Thymus (tissue), 14 donors: ENCODE results near the gene FLYWCH2. TPM values are rescaled to one million over a fixed set of nuclear protein-coding genes. Genes with fewer than 3 reads are reported as not detected.

Experiments used
- DNase-seq, 9 donors: peaks; one replicate each; pipeline ENCODE4 v3.0.0-alpha.2; 2013; ENCODE audit warnings: low spot score in 9 of 9, low read depth in 6 of 9, missing footprints in 1 of 9
- H3K27ac ChIP-seq, 2 donors: one replicate each; pipeline ENCODE4 v1.5.1; 2013; ENCODE audit warnings: control low read depth in 1 of 2, low read depth in 1 of 2, low read length in 1 of 2, mild to moderate bottlenecking in 1 of 2, moderate library complexity in 1 of 2
- H3K27me3 ChIP-seq, 2 donors: one replicate each; pipeline ENCODE4 v1.5.1; 2013; ENCODE audit warnings: low read length in 1 of 2; ENCODE audit not compliant: control insufficient read depth in 2 of 2, insufficient read depth in 1 of 2
- H3K36me3 ChIP-seq, 2 donors: one replicate each; pipeline ENCODE4 v1.5.1; 2013; ENCODE audit warnings: low read length in 1 of 2, mild to moderate bottlenecking in 1 of 2, moderate library complexity in 1 of 2; ENCODE audit not compliant: control insufficient read depth in 2 of 2, insufficient read depth in 2 of 2
- H3K4me1 ChIP-seq, 2 donors: one replicate each; pipeline ENCODE4 v1.5.1; 2013; ENCODE audit warnings: low read length in 2 of 2; ENCODE audit not compliant: control insufficient read depth in 2 of 2, insufficient read depth in 2 of 2
- H3K4me3 ChIP-seq, 2 donors: one replicate each; pipeline ENCODE4 v1.5.1; 2013; ENCODE audit warnings: low read length in 2 of 2, control low read depth in 1 of 2, mild to moderate bottlenecking in 1 of 2
- H3K9me3 ChIP-seq, 2 donors: one replicate each; pipeline ENCODE4 v1.5.1; 2013; ENCODE audit warnings: low read length in 1 of 2, mild to moderate bottlenecking in 1 of 2; ENCODE audit not compliant: control insufficient read depth in 2 of 2, insufficient read depth in 1 of 2
- WGBS: extraction: QIAGEN DNeasy Blood & Tissue Kit; methylation state at CpG from one replicate; pipeline ENCODE4 v1.1.7; 2013; 5-methylcytosine and 5-hydroxymethylcytosine counted together
- long read RNA-seq, 10 donors: transcript quantifications; one replicate each; lab custom pipeline, GENCODE V29; 2026
- polyA plus RNA-seq: library from polyadenylated mRNA; stranded (reverse); fragments of 200-250 nt; gene quantifications from one replicate; pipeline ENCODE4 v1.2.3, GENCODE V29; 2013
- total RNA-seq: library from RNA; stranded (reverse); fragments of 120-200 nt; gene quantifications from one replicate; pipeline ENCODE4 v1.2.4, GENCODE V29; 2013
- donor health status: healthy.

FLYWCH2 gene, protein sequence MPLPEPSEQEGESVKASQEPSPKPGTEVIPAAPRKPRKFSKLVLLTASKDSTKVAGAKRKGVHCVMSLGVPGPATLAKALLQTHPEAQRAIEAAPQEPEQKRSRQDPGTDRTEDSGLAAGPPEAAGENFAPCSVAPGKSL
- total RNA-seq, result 37.4 TPM
- 34.5 TPM for polyA plus RNA-seq
- long read RNA-seq, donor 1, partial matches to known transcripts, result 0 of 3 reads
- long read RNA-seq, donor 1, other reads (novel, unspliced or antisense), result 0 of 3 reads
- long read RNA-seq, donor 2, result 0 reads
- long read RNA-seq, donor 3, transcript FLYWCH2-202 (4 exons, 1,036 nt), result major isoform, 20 of 31 reads
- long read RNA-seq, donor 3, partial matches to known transcripts, result 7 of 31 reads
- long read RNA-seq, donor 3, other reads (novel, unspliced or antisense), result 0 of 31 reads
- long read RNA-seq, donor 4, transcript FLYWCH2-202 (4 exons, 1,036 nt), result major isoform, 9 of 10 reads
- long read RNA-seq, donor 4, partial matches to known transcripts, result 0 of 10 reads
- long read RNA-seq, donor 4, other reads (novel, unspliced or antisense), result 0 of 10 reads
- long read RNA-seq, donor 5, transcript FLYWCH2-202 (4 exons, 1,036 nt), result major isoform, 19 of 29 reads
- long read RNA-seq, donor 5, partial matches to known transcripts, result 6 of 29 reads
- long read RNA-seq, donor 5, other reads (novel, unspliced or antisense), result 0 of 29 reads
- long read RNA-seq, donor 6, transcript FLYWCH2-202 (4 exons, 1,036 nt), result major isoform, 5 of 5 reads
- long read RNA-seq, donor 6, partial matches to known transcripts, result 0 of 5 reads
- long read RNA-seq, donor 6, other reads (novel, unspliced or antisense), result 0 of 5 reads
- long read RNA-seq, donor 7, transcript FLYWCH2-202 (4 exons, 1,036 nt), result major isoform, 12 of 17 reads
- long read RNA-seq, donor 7, transcript FLYWCH2-203 (3 exons, 754 nt), result minor isoform, 5 of 17 reads
- long read RNA-seq, donor 7, partial matches to known transcripts, result 0 of 17 reads
- long read RNA-seq, donor 7, other reads (novel, unspliced or antisense), result 0 of 17 reads
- long read RNA-seq, donor 8, transcript FLYWCH2-202 (4 exons, 1,036 nt), result major isoform, 9 of 9 reads
- long read RNA-seq, donor 8, partial matches to known transcripts, result 0 of 9 reads
- long read RNA-seq, donor 8, other reads (novel, unspliced or antisense), result 0 of 9 reads
- long read RNA-seq, donor 9, transcript FLYWCH2-202 (4 exons, 1,036 nt), result major isoform, 6 of 7 reads
- long read RNA-seq, donor 9, partial matches to known transcripts, result 0 of 7 reads
- long read RNA-seq, donor 9, other reads (novel, unspliced or antisense), result 0 of 7 reads
- long read RNA-seq, donor 10, transcript FLYWCH2-202 (4 exons, 1,036 nt), result major isoform, 13 of 14 reads
- long read RNA-seq, donor 10, partial matches to known transcripts, result 0 of 14 reads
- long read RNA-seq, donor 10, other reads (novel, unspliced or antisense), result 0 of 14 reads

DNA sequence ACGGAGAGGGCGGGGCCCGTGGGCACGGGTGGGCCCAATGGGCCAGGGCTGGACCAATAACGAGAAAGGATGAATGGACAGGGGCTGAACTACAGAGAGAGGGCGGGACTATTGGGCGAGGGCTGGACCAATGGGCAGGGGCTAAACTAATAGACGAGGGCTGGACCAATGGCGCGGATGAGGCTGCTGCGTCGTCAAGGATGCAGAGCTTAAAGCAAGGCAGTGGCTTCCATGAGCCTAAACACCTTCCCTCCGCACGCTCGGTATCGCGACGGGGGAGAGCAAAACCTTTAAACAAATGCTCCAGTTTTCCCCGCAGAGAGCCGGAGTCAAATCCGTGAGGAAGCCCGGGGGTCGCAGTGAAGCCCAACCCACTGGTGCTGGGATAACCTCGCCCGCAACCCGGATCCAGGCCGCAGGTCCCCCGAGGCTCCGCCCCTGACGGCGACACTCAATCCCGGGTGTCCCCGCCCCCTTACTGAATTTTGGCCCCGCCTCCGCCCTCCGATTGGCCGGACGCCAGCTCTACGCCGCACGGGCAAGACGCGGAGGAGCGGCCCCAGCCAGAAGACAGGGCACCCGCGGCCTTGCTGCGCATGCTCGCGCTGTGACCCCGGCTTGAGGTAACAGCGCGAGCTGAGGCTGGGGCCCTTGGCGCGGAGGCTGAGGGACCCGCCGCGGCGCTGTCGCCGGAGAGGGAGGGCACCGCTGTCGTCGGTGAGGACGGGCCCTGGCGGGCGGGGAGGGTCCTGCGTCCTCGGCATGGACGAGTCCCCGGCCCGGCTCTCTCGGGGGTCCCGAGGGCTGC lies at the start of gene FLYWCH2:
TSS of gene FLYWCH2 (plus strand) at position 566 of the 808 bp plus-strand sequence. CDS start 13,235 bp downstream, outside the sequence.
- H3K27ac ChIP-seq, result peak within 1 kb of the TSS; percentile 83 to 90
- H3K4me3 ChIP-seq, result peak within 1 kb of the TSS; percentile 67 to 84
- DNase-seq, result peak; percentile 89 to 98 (median 96)
- peaks cover 9 to 27% of the 10 kb centered on the region in 2 donors for H3K27me3 ChIP-seq
- H3K36me3 ChIP-seq, result no peaks in the 10 kb centered on the region
- H3K4me1 ChIP-seq, result peaks cover 13% of the 10 kb centered on the region in 2 donors
- WGBS, result under 1% methylated on average over 73 of the region's 73 CpGs
- peaks cover 6 to 28% of the 10 kb centered on the region in 2 donors for H3K9me3 ChIP-seq

DNA sequence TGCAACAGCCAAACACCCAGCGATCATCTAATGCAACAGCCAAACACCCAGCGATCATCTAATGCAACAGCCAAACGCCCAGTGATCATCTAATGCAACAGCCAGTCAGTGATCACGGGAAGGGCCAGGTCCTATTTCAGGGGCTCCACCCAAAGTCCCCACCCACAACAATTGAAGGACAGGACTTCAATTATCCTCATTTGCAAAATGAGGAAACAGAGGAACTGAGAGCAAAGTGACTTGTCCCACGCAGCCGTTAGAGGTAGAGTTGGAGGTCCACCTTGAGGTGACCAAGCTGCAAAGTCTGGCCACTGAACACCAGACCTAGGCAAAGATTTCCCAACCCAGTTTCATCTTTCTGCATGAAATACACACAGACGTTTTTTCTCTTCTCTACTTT lies 49.2 kb upstream of the FLYWCH2 start:
- WGBS, result 83% methylated on average over 7 of the region's 7 CpGs

DNA sequence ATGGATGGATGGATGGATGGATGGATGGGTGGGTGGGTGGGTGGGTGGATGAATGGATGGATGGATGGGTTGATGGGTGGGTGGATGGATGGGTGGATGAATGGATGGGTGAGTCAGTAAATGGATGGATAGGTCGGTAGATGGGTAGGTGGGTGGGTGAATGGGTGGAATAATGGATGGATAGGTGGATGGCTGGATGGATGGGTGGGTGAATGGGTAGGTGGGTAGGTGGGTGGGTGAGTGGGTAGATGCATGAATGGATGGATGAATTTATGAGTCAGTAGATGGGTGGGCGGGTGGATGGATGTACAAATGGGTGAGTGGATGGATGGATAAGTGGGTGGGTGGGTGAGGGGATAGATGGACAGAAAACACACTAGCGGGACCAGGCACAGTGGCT lies 48.0 kb upstream of the FLYWCH2 start:
- Histone ChIP-seq H3K4me3 (no peak overlapping the region), H3K9me3 (peaks cover 0 to 6% of the 10 kb centered on the region in 2 donors), H3K36me3 (no peaks in the 10 kb centered on the region), H3K27ac (no peak overlapping the region), H3K4me1 (peaks cover 0 to 3% of the 10 kb centered on the region in 2 donors), H3K27me3 (peaks cover 0 to 24% of the 10 kb centered on the region in 2 donors)
- 97% methylated on average over 3 of the region's 3 CpGs for WGBS
- no peak for DNase-seq

More for the DNA sequence above, 49.2 kb upstream of the FLYWCH2 start:
- Histone ChIP-seq H3K9me3 (peaks cover 0 to 1% of the 10 kb centered on the region in 2 donors), H3K4me3 (no peak overlapping the region), H3K27ac (no peak overlapping the region), H3K4me1 (peaks cover 0 to 5% of the 10 kb centered on the region in 2 donors), H3K36me3 (no peaks in the 10 kb centered on the region), H3K27me3 (peaks cover 0 to 23% of the 10 kb centered on the region in 2 donors)
- DNase-seq, result no peak

DNA sequence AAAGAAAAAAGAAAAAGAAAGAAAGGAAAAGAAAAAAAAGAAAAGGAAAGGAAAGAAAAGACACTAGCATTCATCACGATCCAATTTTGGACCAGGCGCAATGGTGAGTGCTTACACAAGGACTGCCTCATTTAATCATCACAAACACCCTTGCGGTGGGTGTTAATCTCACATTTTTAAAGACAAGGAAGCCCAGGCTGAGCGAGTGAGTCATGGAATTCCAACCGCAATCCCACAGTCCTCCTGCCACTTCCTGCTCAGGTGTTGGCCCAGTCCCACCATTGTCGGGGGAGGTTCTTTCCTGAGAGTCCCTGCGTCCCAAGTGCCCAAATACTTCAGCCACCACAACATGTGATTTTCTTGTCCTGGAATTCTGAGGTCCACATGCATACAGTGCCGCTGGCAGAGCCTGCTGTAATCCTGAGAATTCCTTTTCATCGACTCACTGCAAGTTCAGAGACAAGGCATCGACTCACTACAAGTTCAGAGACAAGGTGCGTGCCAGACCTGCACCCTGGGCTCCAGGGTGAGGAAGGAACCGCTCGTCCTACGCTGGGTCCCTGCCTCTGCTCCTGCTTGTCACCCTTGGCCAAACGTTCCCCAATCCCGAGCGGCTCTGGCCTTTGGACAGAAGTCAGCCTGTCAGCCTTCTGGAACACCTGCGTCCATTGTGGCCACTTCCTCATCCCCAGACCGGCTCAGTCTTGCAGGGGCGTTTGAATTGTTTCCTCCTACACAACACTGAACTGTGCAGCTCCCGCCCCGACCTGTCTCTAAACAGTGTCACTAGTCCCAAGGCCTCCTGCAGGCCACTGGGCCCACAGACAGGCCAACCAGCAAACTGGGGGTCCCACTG lies 47.1 kb upstream of the FLYWCH2 start:
- peaks cover 0 to 24% of the 10 kb centered on the region in 2 donors for H3K27me3 ChIP-seq
- WGBS, result 60% methylated on average over 22 of the region's 22 CpGs
- H3K27ac ChIP-seq, result no peak overlapping the region
- no peak overlapping the region for H3K4me3 ChIP-seq
- no peak for DNase-seq
- peaks cover 0 to 6% of the 10 kb centered on the region in 2 donors for H3K9me3 ChIP-seq
- no peaks in the 10 kb centered on the region for H3K36me3 ChIP-seq
- H3K4me1 ChIP-seq, result no peaks in the 10 kb centered on the region

DNA sequence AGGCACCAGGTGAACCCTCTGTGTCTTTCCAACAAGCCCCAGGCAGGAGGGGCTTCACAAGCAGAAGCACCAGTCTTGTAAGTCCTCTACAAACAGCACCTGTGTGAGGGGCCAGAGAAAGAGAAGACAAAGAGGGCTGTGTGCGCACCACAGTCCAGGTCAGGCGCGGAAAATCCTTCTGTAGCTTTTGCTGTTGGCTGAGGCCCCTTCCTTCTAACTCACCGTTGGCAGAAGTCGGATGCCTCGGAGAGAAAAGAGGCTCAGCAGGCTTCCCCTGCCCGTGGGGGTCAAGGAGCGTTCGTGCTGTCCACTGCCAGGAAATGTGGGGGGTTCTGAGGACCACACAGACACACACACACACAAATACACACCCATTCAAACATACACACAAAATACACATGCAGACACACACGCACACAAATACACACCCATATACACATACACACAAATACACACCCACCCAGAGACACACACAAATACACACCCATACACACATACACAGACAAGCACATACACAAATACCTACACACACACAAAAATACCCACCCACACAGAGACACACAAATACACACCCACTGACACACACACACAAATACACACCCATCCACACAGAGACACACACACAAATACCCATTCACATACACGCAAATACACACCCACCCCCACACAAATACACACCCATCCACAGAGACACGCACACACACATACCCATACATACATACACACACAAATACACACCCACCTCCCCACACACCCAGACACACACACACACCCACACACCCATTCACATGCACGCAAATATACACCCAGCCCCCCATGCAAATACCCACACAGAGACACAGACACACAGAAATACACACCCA lies 46.1 kb upstream of the FLYWCH2 start:
- WGBS, result 92% methylated on average over 13 of the region's 13 CpGs
- peaks cover under 1 to 4% of the 10 kb centered on the region in 2 donors for H3K4me1 ChIP-seq
- H3K36me3 ChIP-seq, result no peaks in the 10 kb centered on the region
- no peak overlapping the region for H3K27ac ChIP-seq
- no peak overlapping the region for H3K4me3 ChIP-seq
- H3K27me3 ChIP-seq, result peaks cover 0 to 24% of the 10 kb centered on the region in 2 donors
- H3K9me3 ChIP-seq, result peaks cover 0 to 6% of the 10 kb centered on the region in 2 donors
- DNase-seq, result no peak

DNA sequence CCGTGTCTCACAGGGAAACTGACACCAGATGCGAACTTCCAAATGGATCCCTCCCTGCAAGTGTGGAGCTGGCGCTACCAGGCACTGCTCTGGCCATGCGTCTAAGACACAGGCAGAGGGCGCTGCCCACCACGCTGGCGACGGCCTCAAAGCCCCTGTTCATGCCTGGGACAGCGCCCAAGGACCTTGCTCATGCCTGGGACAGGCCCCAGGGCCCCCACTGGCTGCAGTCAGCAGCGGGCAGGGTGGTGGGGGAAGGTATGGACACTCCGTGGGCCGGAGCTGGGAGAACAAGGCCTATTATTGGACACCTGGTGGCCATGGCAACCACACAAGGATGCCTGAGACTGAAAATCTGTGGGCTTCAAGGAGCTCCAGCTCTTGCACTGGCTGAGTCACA lies 44.1 kb upstream of the FLYWCH2 start:
- Histone ChIP-seq H3K27me3 (peaks cover 0 to 32% of the 10 kb centered on the region in 2 donors), H3K36me3 (no peaks in the 10 kb centered on the region), H3K9me3 (peaks cover 2 to 17% of the 10 kb centered on the region in 2 donors), H3K4me3 (no peak overlapping the region), H3K27ac (no peak overlapping the region), H3K4me1 (peaks cover 6 to 12% of the 10 kb centered on the region in 2 donors)
- WGBS, result 6% methylated on average over 12 of the region's 12 CpGs
- peak in 4 of 9 donors; percentile 12 to 32 (median 27) for DNase-seq
